Breast epithelium (tissue), 3 donors: ENCODE data around the gene PHRF1.

Source experiments
- CTCF ChIP-seq, 3 donors: fragments of 450-650 bp; IDR thresholded peaks; one replicate each; pipeline ENCODE4 v1.5.1; 2016 to 2017; ENCODE audit warnings: antibody characterized with exemption in 3 of 3, mild to moderate bottlenecking in 3 of 3, moderate library complexity in 3 of 3
- POLR2A ChIP-seq: fragments of 450-650 bp; IDR thresholded peaks from one replicate; pipeline ENCODE4 v1.6.1; 2016; ENCODE audit warnings: antibody characterized with exemption, mild to moderate bottlenecking, moderate library complexity
- POLR2AphosphoS5 ChIP-seq, 3 donors: sonication (generic); formaldehyde crosslinking; IDR thresholded peaks; one replicate each; pipeline ENCODE4 v1.6.1; 2017; ENCODE audit warnings: antibody characterized with exemption in 3 of 3

- TF ChIP-seq CTCF (IDR thresholded peaks at IDR 0.05) (no peak), POLR2A (no peak), POLR2AphosphoS5 (IDR thresholded peaks at IDR 0.05) (no peak)
Measured at GRCh38 chr11:550021-550745, 26.1 kb upstream of the PHRF1 start.
